Amniotic stem cell (primary cell): ENCODE data around the gene MYBBP1A.
A peak's percentile ranks its signal among the peaks of the same experiment; 100 is the strongest.
"Not testable (repeated sequence)": the region's sequence is repeated elsewhere in the genome, so short reads cannot be mapped to it uniquely, and the experiment has no call there.

Source experiments
- DNase-seq: peaks from one replicate; lab custom pipeline; 2025; lab: John Stamatoyannopoulos, UW

Gene MYBBP1A, protein sequence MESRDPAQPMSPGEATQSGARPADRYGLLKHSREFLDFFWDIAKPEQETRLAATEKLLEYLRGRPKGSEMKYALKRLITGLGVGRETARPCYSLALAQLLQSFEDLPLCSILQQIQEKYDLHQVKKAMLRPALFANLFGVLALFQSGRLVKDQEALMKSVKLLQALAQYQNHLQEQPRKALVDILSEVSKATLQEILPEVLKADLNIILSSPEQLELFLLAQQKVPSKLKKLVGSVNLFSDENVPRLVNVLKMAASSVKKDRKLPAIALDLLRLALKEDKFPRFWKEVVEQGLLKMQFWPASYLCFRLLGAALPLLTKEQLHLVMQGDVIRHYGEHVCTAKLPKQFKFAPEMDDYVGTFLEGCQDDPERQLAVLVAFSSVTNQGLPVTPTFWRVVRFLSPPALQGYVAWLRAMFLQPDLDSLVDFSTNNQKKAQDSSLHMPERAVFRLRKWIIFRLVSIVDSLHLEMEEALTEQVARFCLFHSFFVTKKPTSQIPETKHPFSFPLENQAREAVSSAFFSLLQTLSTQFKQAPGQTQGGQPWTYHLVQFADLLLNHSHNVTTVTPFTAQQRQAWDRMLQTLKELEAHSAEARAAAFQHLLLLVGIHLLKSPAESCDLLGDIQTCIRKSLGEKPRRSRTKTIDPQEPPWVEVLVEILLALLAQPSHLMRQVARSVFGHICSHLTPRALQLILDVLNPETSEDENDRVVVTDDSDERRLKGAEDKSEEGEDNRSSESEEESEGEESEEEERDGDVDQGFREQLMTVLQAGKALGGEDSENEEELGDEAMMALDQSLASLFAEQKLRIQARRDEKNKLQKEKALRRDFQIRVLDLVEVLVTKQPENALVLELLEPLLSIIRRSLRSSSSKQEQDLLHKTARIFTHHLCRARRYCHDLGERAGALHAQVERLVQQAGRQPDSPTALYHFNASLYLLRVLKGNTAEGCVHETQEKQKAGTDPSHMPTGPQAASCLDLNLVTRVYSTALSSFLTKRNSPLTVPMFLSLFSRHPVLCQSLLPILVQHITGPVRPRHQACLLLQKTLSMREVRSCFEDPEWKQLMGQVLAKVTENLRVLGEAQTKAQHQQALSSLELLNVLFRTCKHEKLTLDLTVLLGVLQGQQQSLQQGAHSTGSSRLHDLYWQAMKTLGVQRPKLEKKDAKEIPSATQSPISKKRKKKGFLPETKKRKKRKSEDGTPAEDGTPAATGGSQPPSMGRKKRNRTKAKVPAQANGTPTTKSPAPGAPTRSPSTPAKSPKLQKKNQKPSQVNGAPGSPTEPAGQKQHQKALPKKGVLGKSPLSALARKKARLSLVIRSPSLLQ (N-terminal part only)

DNA sequence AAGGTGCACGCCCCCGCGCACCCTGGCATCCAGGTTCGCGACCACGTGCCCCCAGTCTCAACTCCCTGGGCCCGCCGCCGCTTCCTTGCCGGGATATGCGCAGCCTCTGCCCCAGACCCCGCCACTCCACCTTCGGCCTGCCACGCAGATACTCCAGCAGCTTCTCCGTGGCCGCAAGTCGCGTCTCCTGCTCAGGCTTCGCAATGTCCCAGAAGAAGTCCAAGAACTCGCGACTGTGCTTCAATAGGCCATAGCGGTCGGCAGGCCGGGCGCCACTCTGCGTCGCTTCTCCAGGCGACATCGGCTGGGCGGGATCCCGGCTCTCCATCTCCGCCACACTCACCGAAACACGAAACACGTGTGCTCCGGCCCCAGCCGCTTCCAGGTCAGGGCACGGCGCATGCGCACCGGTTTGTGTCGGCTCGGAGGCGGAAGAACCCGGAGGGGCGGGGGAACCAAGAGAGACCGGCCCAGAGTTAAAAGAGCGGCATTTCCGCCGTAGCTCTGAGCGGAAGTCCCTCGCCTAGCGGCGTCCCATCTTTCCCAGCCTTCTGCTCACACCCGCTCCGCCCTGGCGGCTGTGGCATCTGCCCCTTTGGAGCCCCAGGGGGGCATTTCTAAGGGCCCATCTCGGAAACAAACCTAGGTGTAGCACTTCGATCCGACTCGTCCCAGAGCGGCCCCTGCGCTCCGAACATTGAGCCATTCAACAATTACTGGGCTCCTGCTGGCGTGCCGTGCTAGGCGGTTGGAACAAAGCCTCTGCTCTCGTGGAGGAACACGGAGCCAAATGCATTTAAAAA, at the start of gene MYBBP1A:
Gene MYBBP1A (minus strand): TSS at position 388 of the 803 bp plus-strand sequence. CDS start 60 bp downstream, at position 328.
- DNase-seq: peak; percentile 95

DNA sequence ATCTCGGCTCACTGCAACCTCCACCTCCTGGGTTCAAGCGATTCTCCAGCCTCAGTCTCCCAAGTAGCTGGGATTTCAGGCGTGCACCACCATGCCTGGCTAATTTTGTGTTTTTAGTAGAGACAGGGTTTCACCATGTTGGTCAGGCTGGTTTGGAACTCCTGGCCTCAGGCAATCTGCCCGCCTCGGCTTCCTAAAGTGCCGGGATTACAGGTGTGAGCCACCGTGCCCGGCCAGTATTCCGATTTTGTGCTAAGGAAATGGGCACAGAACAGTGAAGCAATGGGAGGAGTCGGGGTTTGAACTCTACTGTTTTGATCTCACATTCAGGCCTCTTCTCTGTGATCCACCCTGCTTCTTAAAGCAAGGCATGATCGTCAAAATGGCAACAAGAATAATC, 49.6 kb upstream of the MYBBP1A start:
- not testable (repeated sequence) for DNase-seq

GRCh38 chr17:4604111-4604644, 49.0 kb upstream of the MYBBP1A start:
- DNase-seq: no peak

- DNase-seq: no peak
These were observed 46.9 kb upstream of the MYBBP1A start for GRCh38 chr17:4602041-4602440.

DNA sequence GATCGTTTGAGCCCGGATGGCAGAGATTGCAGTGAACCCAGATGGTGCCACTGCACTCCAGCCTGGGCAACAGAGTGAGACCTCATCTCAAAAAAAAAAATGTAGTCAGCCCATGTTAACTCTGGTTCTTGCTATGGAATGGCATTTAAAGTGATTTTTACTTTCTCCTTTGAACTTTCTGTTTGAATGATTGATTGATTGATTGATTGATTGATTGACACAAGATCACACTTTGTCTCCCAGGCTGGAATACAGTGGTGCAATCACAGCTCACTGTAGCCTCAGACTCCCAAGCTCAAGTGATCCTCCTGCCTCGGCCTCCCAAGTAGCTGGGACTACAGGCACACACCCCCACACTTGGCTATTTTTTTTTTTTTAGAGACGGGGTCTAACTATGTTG, 46.1 kb upstream of the MYBBP1A start:
- DNase-seq: no peak

DNA sequence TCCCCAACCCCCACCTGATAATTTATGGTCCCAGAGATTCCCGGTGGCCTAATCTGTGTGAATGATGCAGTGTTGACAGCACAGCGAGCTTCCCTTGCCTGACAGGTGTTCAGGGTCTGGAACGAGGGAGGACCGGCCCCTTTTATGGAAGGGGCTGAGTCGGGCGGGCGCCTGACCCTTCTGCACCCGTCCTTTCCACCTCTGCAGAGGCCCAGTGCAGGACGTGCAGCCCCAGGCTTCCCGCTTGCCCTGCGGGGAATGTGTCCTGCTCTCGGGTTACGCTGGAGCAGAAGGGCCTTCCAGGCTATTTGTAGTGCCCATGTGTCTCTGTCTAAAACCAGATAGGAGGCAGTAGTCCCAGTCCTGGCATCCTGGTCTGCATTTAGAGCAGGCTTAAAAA, 45.4 kb upstream of the MYBBP1A start:
- DNase-seq: no peak

- no peak for DNase-seq
These were observed 44.5 kb upstream of the MYBBP1A start for GRCh38 chr17:4599505-4600281.

DNA sequence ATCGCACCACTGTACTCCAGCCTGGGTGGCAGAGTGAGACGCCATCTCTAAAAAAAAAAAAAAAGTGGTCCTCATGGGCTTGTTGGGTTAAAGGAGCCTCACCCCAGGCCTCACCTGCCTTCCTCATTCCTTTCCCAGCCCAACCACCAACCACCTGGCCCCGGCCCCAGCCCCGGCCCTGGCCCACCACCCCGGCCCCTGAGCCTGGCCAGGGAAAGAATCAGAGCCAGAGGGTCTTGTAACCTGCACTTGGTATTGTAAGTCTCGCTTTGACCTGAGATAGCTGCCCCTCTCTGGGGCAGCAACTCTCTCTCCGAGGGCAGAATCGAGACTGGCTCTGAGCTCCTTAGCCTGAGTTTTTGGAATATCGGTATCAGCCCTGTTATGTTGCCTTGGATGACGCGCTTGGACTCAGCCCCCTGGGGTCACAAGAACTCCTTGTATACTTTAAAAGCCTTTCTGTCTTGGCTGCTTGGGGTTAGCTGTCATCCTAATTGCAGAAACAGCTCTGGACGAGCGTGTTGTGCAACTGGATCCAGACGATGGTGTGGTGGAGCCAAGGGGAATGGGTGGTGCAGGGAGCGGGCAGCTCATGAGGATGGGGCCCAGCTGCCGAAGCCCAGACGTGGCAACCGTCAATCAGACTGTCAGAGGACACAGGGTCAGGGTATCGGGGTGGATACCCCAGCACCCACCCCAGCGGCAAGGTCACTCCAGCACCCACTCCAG, 43.8 kb upstream of the MYBBP1A start:
- no peak for DNase-seq

GRCh38 chr17:4597975-4598374, 42.8 kb upstream of the MYBBP1A start:
- DNase-seq: no peak

GRCh38 chr17:4596636-4597380, 41.6 kb upstream of the MYBBP1A start:
- no peak for DNase-seq

GRCh38 chr17:4595685-4596342, 40.6 kb upstream of the MYBBP1A start:
- not testable (repeated sequence) for DNase-seq

DNA sequence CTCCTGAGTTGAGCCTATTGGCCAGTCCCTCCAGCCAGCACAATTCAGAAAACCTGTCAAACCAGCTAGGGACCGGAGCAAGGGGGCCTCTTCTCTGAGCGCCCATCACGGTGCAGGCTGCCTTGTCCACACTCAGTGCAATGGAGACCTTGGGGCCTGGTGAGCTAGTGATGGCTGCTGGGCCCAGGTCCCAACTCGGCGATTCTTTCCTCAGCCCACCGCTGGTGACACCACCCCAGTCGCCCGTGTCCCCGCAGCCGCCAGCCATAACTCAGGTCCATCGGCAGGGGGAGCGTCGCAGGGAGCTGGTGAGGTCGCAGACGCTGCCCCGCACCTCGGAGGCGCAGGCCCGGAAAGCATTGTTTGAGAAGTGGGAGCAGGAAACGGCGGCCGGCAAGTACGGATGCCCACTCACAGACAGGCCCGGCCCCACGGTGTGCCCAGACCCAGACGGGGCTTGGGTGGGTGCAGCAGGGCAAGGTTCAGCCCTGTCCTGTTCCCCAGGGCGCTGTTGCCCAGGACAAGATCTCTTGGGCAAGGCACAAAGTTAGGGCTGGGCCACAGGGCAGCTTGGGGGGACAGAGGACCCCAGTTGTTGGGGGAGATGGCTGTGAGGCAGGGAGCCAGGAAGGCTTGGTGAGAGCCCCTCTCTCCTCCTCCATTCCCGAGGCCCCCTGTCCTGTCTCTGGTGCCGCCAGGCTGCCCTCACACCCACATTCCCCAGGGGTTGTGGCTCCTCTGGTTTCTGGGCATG, 39.9 kb upstream of the MYBBP1A start:
- no peak for DNase-seq

- no peak for DNase-seq
These were observed 39.2 kb upstream of the MYBBP1A start for GRCh38 chr17:4594406-4594805.

DNA sequence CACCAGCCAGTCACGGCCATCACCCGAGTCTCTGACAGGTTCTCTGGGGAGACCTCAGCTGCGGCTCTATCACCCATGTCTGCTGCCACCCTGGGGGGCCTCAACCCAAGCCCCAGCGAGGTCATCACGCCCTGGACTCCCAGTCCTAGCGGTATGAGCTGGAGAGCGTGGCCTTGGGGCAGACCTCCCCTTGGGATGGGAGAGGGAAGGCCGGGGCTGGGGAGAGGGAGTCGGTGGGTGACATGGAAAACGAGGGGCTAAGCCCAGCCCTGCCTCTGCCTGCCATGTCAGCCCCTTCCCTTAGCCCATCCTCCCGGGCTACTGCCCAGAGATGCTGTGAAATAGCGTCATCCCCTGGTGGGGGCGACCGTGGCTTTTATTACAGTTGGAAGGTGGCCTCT, 37.8 kb upstream of the MYBBP1A start:
- DNase-seq: no peak

DNA sequence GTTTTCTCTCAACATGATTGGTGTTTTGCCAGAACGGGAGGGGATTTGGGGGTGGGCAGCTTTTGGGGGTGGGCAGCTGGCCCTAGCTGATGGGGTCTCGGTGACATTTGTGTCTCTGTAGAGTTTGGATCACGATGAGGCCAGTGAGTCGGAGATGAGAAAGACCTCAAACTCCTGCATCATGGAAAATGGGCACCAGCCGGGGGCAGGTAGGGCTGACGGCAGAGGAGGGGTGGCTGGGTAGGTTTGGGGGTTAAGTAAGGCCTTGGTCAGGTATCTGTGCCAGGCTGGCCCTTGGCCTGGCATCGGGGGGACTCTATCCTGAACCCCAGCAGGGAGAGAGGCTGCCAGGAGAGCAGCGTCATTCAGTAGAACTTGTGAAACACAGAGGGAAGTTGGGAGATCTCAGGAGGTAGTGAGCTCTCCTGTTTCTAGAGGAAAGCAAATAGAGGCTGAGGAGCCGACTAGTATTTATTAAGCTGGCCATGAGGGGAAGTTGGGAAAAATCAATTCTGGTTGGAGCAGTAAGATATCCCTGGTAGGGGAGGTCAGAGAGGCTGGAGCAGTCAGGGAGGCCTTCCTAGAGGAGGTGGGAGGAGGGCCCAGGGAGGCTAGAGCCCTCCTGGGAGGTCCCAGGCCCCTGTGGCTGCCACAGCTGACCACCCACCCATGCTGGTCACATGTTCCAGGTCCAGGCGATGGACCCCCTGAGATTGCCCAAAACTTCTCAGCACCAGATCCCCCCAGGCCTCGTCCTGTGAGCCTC, 37.2 kb upstream of the MYBBP1A start:
- no peak for DNase-seq

- DNase-seq: no peak
These were observed 36.3 kb upstream of the MYBBP1A start for GRCh38 chr17:4591529-4591928.

- no peak for DNase-seq
These were observed 35.8 kb upstream of the MYBBP1A start for GRCh38 chr17:4590981-4591453.
